ENCODE results near the gene TRAPPC2.
A peak's percentile ranks its signal among the peaks of the same experiment; 100 is the strongest.

Gene TRAPPC2

GRCh38 chrX:13667919-13668318 is 66.5 kb downstream of the TRAPPC2 start:
- DNase-seq (ENCODE audit: low read depth) = no peak

DNA sequence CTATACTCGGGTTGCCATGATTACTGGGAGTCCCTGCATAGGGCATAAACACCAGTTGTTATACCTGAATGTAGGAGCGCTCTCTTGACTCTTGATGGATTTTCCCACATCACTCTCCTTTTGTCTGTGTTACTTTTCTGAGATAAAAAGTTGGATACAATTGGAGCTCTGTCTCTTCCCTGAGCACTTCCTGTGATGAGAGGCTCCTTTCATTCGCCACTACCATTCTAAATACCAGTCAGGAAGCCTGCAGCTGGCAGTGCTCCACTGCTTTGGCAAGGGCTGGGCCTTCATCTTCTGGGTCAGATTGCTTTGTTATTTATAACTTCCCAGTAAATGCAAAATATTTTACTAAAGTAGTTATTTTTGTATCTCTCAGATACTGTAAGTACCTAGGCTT is 67.6 kb downstream of the TRAPPC2 start:
- DNase-seq (ENCODE audit: low read depth) = no peak

- no peak for DNase-seq (ENCODE audit: low read depth)
These were observed 70.4 kb downstream of the TRAPPC2 start for GRCh38 chrX:13664020-13664419.

DNA sequence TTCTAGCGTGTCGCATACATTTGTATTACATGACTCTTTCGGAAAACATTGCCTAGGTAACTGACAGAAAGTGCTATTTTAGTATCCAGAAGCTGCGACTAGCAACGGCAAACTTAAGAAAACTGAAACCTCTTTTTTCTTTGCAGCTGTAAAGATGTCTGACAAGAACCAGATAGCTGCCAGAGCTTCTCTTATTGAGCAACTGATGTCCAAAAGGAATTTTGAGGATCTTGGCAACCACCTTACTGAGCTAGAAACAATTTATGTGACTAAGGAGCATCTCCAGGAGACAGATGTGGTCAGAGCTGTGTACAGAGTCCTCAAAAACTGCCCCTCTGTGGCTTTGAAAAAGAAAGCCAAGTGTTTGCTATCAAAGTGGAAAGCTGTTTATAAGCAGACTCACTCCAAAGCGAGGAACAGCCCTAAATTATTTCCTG is 72.0 kb downstream of the TRAPPC2 start:
- DNase-seq (ENCODE audit: low read depth) = peak; percentile 91
